ENCODE data around the gene PCDH15. TPM values are rescaled to one million over a fixed set of nuclear protein-coding genes. Genes with fewer than 3 reads are reported as not detected.

PCDH15 gene
- total RNA-seq, 1 experiment from 2014 or later = not detected

DNA sequence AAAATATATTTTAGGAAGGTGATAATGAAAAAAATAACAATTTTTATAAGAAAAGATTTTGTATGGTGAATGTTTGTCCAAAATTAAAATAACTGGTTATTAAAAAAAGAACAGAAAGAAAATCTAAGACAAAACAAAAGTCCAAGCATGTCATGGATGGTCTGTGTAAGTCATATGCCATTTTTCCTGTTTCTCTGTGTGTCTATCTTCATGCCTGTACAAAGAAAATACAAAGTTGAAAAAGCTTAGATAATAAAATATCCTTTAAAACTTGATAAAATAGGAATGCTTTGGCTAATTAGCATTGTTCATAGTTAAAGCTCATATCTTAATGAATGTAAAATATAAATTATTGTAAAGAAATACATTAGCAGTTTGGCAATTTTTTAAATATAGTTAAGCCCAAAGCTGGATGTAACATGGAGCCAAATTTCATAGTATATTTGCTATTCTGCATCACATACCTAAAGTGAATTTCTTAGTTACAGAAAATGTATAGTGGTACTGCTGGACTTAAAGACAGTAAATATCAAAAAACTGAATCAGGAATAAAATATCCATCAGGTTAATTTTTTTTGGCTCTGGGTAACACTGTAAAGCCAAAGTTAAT lies 661.1 kb downstream of the PCDH15 start:
- H3K27me3 ChIP-seq (replicated peaks; ENCODE audit: insufficient read depth, low read depth, low read length, poor library complexity) = no peaks in the 10 kb centered on the region
- H3K4me1 ChIP-seq (ENCODE audit: insufficient read depth, low read length, poor library complexity, severe bottlenecking) = no peaks in the 10 kb centered on the region
- no peak overlapping the region for H3K27ac ChIP-seq (ENCODE audit: low read depth, low read length, poor library complexity, severe bottlenecking)
- TF ChIP-seq CTCF (conservative IDR thresholded peaks at IDR 0.05; ENCODE audit: low read depth, low read length) (no peak), EZH2 (IDR thresholded peaks at IDR 0.05; ENCODE audit: borderline replicate concordance, low read depth, low read length, poor library complexity, severe bottlenecking) (no peak)
- ChIA-PET CTCF (no interaction called here), POLR2A (ENCODE audit: low non-redundant PET) (no interaction called here)
- H3K9me3 ChIP-seq (ENCODE audit: low read depth, low read length, poor library complexity, severe bottlenecking) = peaks cover 60% of the 10 kb centered on the region
- H3K4me3 ChIP-seq (ENCODE audit: low read depth, low read length, poor library complexity, severe bottlenecking) = no peak overlapping the region
- no TSS peak for BruUV-seq (replicated peaks)
- DNase-seq (ENCODE audit: low spot score) = no peak
- no peaks in the 10 kb centered on the region for H3K36me3 ChIP-seq (ENCODE audit: insufficient read depth, low read length, poor library complexity, severe bottlenecking)
- intact Hi-C loops (cut with micrococcal nuclease; ENCODE audit: unreplicated experiment) = no loop called here

DNA sequence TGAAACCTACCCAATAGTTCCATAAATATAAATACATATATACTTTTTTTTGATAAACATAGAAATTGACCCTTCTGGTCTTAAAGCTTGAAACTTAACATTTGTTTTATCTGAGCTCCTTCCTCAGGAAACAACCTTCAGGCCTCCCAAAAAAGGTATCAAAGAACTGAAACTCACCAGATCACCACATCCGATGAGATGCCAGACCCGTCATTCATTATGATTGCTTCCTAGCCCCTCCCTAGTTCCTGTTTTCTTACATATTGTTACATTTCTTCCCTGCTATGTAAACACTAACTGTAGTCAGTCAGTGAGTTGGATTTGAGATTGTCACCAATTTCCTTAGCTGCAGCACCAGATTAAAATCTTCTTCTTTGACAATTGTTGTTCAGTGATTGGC lies 663.6 kb downstream of the PCDH15 start:
- peaks cover 50% of the 10 kb centered on the region for H3K9me3 ChIP-seq (ENCODE audit: low read depth, low read length, poor library complexity, severe bottlenecking)
- no peaks in the 10 kb centered on the region for H3K4me1 ChIP-seq (ENCODE audit: insufficient read depth, low read length, poor library complexity, severe bottlenecking)
- TF ChIP-seq EZH2 (IDR thresholded peaks at IDR 0.05; ENCODE audit: borderline replicate concordance, low read depth, low read length, poor library complexity, severe bottlenecking) = no peak
- TF ChIP-seq CTCF (conservative IDR thresholded peaks at IDR 0.05; ENCODE audit: low read depth, low read length) = no peak
- H3K27me3 ChIP-seq (replicated peaks; ENCODE audit: insufficient read depth, low read depth, low read length, poor library complexity) = no peaks in the 10 kb centered on the region
- ChIA-PET CTCF (no interaction called here), POLR2A (ENCODE audit: low non-redundant PET) (no interaction called here)
- no TSS peak for BruUV-seq (replicated peaks)
- H3K27ac ChIP-seq (ENCODE audit: low read depth, low read length, poor library complexity, severe bottlenecking) = no peak overlapping the region
- H3K36me3 ChIP-seq (ENCODE audit: insufficient read depth, low read length, poor library complexity, severe bottlenecking) = no peaks in the 10 kb centered on the region
- DNase-seq (ENCODE audit: low spot score) = no peak
- no peak overlapping the region for H3K4me3 ChIP-seq (ENCODE audit: low read depth, low read length, poor library complexity, severe bottlenecking)
- intact Hi-C loops (cut with micrococcal nuclease; ENCODE audit: unreplicated experiment) = no loop called here

- Histone ChIP-seq H3K27ac (ENCODE audit: low read depth, low read length, poor library complexity, severe bottlenecking) (no peak overlapping the region), H3K4me3 (ENCODE audit: low read depth, low read length, poor library complexity, severe bottlenecking) (no peak overlapping the region), H3K4me1 (ENCODE audit: insufficient read depth, low read length, poor library complexity, severe bottlenecking) (no peaks in the 10 kb centered on the region), H3K27me3 (replicated peaks; ENCODE audit: insufficient read depth, low read depth, low read length, poor library complexity) (no peaks in the 10 kb centered on the region), H3K9me3 (ENCODE audit: low read depth, low read length, poor library complexity, severe bottlenecking) (peaks cover 23% of the 10 kb centered on the region), H3K36me3 (ENCODE audit: insufficient read depth, low read length, poor library complexity, severe bottlenecking) (no peaks in the 10 kb centered on the region)
- intact Hi-C loops (cut with micrococcal nuclease; ENCODE audit: unreplicated experiment) = no loop called here
- no TSS peak for BruUV-seq (replicated peaks)
- DNase-seq (ENCODE audit: low spot score) = no peak
- TF ChIP-seq EZH2 (IDR thresholded peaks at IDR 0.05; ENCODE audit: borderline replicate concordance, low read depth, low read length, poor library complexity, severe bottlenecking) (no peak), CTCF (conservative IDR thresholded peaks at IDR 0.05; ENCODE audit: low read depth, low read length) (no peak)
- CTCF ChIA-PET = no interaction called here
- POLR2A ChIA-PET (ENCODE audit: low non-redundant PET) = no interaction called here
Measured at GRCh38 chr10:54133203-54133602, 667.8 kb downstream of the PCDH15 start.

All from A673 (cell line).